ENCODE results near the gene SEMA3E. TPM values are rescaled to one million over a fixed set of nuclear protein-coding genes. Genes with fewer than 3 reads are reported as not detected.

The SEMA3E gene
- total and polyA plus RNA-seq, 9 of the 15 experiments (the other 6 are each of a cell fraction or from before 2014, with no cell fraction given) = 0.01 to 1.4 (median 0.14) TPM; not detected in 2

DNA sequence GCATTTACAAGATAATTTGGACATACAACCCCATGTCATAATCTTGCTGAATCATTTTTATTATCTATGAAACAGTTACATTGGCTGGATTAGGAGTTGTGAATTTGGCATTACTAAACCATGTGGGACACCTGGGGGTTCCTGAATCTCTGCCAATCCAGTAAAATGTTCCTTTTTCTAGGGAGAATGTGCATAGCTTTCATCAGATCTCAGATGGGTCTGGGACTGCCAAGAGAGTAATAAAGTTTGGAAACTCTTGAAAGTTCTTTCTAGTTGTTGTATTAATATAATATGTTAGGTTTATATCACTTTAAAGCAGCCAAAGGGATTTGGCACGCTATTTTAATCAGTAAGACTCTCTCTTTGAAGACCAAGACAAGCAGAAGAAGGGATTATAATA lies 62.7 kb downstream of the SEMA3E start (continued):
- TF ChIP-seq, protein P1, sequence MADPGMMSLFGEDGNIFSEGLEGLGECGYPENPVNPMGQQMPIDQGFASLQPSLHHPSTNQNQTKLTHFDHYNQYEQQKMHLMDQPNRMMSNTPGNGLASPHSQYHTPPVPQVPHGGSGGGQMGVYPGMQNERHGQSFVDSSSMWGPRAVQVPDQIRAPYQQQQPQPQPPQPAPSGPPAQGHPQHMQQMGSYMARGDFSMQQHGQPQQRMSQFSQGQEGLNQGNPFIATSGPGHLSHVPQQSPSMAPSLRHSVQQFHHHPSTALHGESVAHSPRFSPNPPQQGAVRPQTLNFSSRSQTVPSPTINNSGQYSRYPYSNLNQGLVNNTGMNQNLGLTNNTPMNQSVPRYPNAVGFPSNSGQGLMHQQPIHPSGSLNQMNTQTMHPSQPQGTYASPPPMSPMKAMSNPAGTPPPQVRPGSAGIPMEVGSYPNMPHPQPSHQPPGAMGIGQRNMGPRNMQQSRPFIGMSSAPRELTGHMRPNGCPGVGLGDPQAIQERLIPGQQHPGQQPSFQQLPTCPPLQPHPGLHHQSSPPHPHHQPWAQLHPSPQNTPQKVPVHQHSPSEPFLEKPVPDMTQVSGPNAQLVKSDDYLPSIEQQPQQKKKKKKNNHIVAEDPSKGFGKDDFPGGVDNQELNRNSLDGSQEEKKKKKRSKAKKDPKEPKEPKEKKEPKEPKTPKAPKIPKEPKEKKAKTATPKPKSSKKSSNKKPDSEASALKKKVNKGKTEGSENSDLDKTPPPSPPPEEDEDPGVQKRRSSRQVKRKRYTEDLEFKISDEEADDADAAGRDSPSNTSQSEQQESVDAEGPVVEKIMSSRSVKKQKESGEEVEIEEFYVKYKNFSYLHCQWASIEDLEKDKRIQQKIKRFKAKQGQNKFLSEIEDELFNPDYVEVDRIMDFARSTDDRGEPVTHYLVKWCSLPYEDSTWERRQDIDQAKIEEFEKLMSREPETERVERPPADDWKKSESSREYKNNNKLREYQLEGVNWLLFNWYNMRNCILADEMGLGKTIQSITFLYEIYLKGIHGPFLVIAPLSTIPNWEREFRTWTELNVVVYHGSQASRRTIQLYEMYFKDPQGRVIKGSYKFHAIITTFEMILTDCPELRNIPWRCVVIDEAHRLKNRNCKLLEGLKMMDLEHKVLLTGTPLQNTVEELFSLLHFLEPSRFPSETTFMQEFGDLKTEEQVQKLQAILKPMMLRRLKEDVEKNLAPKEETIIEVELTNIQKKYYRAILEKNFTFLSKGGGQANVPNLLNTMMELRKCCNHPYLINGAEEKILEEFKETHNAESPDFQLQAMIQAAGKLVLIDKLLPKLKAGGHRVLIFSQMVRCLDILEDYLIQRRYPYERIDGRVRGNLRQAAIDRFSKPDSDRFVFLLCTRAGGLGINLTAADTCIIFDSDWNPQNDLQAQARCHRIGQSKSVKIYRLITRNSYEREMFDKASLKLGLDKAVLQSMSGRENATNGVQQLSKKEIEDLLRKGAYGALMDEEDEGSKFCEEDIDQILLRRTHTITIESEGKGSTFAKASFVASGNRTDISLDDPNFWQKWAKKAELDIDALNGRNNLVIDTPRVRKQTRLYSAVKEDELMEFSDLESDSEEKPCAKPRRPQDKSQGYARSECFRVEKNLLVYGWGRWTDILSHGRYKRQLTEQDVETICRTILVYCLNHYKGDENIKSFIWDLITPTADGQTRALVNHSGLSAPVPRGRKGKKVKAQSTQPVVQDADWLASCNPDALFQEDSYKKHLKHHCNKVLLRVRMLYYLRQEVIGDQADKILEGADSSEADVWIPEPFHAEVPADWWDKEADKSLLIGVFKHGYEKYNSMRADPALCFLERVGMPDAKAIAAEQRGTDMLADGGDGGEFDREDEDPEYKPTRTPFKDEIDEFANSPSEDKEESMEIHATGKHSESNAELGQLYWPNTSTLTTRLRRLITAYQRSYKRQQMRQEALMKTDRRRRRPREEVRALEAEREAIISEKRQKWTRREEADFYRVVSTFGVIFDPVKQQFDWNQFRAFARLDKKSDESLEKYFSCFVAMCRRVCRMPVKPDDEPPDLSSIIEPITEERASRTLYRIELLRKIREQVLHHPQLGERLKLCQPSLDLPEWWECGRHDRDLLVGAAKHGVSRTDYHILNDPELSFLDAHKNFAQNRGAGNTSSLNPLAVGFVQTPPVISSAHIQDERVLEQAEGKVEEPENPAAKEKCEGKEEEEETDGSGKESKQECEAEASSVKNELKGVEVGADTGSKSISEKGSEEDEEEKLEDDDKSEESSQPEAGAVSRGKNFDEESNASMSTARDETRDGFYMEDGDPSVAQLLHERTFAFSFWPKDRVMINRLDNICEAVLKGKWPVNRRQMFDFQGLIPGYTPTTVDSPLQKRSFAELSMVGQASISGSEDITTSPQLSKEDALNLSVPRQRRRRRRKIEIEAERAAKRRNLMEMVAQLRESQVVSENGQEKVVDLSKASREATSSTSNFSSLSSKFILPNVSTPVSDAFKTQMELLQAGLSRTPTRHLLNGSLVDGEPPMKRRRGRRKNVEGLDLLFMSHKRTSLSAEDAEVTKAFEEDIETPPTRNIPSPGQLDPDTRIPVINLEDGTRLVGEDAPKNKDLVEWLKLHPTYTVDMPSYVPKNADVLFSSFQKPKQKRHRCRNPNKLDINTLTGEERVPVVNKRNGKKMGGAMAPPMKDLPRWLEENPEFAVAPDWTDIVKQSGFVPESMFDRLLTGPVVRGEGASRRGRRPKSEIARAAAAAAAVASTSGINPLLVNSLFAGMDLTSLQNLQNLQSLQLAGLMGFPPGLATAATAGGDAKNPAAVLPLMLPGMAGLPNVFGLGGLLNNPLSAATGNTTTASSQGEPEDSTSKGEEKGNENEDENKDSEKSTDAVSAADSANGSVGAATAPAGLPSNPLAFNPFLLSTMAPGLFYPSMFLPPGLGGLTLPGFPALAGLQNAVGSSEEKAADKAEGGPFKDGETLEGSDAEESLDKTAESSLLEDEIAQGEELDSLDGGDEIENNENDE (IDR thresholded peaks at IDR 0.05; ENCODE audit: low read depth, low read length) = no peak
